Upper lobe of left lung (tissue), 6 donors: ENCODE measurements around the gene CLBA1. TPM values are rescaled to one million over a fixed set of nuclear protein-coding genes. Genes with fewer than 3 reads are reported as not detected.
"Not testable (repeated sequence)": the region's sequence is repeated elsewhere in the genome, so short reads cannot be mapped to it uniquely, and the experiment has no call there.

Source experiments
- ATAC-seq, 2 donors: fragments of 200-7000 bp; cut with Tn5 transposase; one replicate each; pipeline ENCODE4 v1.9.1; 2022; ENCODE audit warnings: mild to moderate bottlenecking in 2 of 2, moderate library complexity in 2 of 2; ENCODE audit not compliant: low FRiP score in 2 of 2
- DNase-seq, 2 donors: peaks; one replicate each; pipeline ENCODE4 v3.0.0-alpha.2; 2019 to 2020
- H3K27ac ChIP-seq, 4 donors: fragments of 200-600 bp; sonication (generic); one replicate each; pipeline ENCODE4 v1.5.1; 2016 to 2019
- H3K27me3 ChIP-seq, 4 donors: fragments of 200-600 bp; sonication (generic); one replicate each; pipeline ENCODE4 v1.5.1; 2017 to 2019
- H3K36me3 ChIP-seq, 4 donors: fragments of 200-600 bp; sonication (generic); one replicate each; pipeline ENCODE4 v1.5.1; 2016 to 2019
- H3K4me1 ChIP-seq, 4 donors: fragments of 200-600 bp; sonication (generic); one replicate each; pipeline ENCODE4 v1.5.1; 2018 to 2019
- H3K4me3 ChIP-seq, 4 donors: fragments of 200-600 bp; sonication (generic); one replicate each; pipeline ENCODE4 v1.5.1; 2017 to 2019; ENCODE audit warnings: mild to moderate bottlenecking in 2 of 4, moderate library complexity in 1 of 4
- H3K9me3 ChIP-seq, 4 donors: fragments of 200-600 bp; sonication (generic); one replicate each; pipeline ENCODE4 v1.5.1; 2018 to 2019
- CTCF ChIP-seq, 6 experiments: fragments of 450-650 bp in 4 of 6; fragments of 200-600 bp in 2 of 6; sonication (generic) in 2 of 6; IDR thresholded peaks; one replicate each; pipeline ENCODE4 v1.5.1; 2016 to 2019; ENCODE audit warnings: antibody characterized with exemption in 6 of 6
- EP300 ChIP-seq, 4 donors: sonication (generic); formaldehyde crosslinking; IDR thresholded peaks; one replicate each; pipeline ENCODE4 v1.5.1; 2017; ENCODE audit warnings: antibody characterized with exemption in 4 of 4, control low read depth in 2 of 4
- POLR2A ChIP-seq, 4 donors: fragments of 450-650 bp; IDR thresholded peaks; one replicate each; pipeline ENCODE4 v1.5.1; 2016 to 2017; ENCODE audit warnings: antibody characterized with exemption in 4 of 4, mild to moderate bottlenecking in 2 of 4
- POLR2AphosphoS5 ChIP-seq, 2 donors: sonication (generic); formaldehyde crosslinking; IDR thresholded peaks; one replicate each; pipeline ENCODE4 v1.5.1; 2017; ENCODE audit warnings: antibody characterized with exemption in 2 of 2
- WGBS, 2 donors: methylation state at CpG; one replicate each; pipeline ENCODE4 v1.1.5; 2017 to 2018; 5-methylcytosine and 5-hydroxymethylcytosine counted together
- total RNA-seq, 6 donors: library from RNA; depleted of rRNA in 4 of 6; stranded (reverse); fragments of >200 nt in 4 of 6; gene quantifications; one replicate each; pipeline versions ENCODE4 v1.1.0 to v1.2.1, GENCODE V29; 2016 to 2021
- donor health status: DM: no; HTN: no; CAD: no; lungs with moderate emphysema.
- donor health status: DM: no; HTN: yes; CAD: no; lungs with severe emphysema.

Gene CLBA1
- total RNA-seq, 6 donors from 2014 or later = 11.1 to 44.0 (median 13.3) TPM

DNA sequence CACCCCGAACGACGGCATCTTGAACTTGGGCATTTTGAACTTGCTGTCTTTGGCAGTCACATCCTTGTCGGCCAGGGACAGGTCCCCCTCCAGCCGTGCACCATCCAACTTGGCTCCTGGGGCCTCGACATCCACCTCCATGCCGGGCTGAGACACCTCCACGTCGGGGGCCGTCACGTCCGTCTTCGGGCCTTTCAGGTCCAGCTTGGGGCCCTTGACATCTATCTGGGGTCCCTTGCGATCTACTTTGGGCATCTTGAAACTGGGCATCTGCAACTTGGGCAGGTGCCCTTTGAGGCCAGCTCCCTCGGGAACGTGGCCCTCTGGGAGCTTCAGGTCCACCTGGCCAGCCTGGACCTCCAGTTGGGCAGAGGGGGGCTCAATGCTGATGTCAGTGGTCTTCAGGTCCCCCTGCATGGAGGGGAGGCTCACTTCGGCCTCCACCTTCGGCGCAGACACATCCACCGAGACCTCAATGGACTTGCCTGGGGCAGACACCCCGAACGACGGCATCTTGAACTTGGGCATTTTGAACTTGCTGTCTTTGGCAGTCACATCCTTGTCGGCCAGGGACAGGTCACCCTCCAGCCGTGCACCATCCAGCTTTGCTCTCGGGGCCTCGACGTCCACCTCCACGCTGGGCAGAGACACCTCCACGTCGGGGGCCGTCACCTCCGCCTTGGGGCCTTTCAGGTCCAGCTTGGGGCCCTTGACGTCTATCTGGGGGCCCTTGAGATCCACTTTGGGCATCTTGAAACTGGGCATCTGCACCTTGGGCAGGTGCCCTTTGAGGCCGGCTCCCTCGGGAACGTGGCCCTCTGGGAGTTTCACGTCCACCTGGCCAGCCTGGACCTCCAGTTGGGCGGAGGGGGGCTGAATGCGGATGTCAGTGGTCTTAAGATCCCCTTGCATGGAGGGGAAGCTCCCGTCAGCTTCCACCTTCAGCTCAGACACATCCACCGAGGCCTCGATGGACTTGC, 39.3 kb upstream of the CLBA1 start:
- peak in 1 of 2 donors; percentile 71 for DNase-seq
- H3K27ac ChIP-seq, H3K4me3 ChIP-seq, ATAC-seq, H3K36me3 ChIP-seq, H3K9me3 ChIP-seq, H3K27me3 ChIP-seq, H3K4me1 ChIP-seq: not testable (repeated sequence)
- WGBS, 2 donors = 81 to 90% methylated on average over 17 to 43 of the region's 43 CpGs

- H3K4me1 ChIP-seq, H3K4me3 ChIP-seq, ATAC-seq, H3K27me3 ChIP-seq, H3K9me3 ChIP-seq, H3K36me3 ChIP-seq, H3K27ac ChIP-seq: not testable (repeated sequence)
- DNase-seq = peak in 1 of 2 donors; percentile 58
- WGBS, 2 donors = 89 to 100% methylated on average over 5 to 13 of the region's 13 CpGs
These were observed 38.4 kb upstream of the CLBA1 start for GRCh38 chr14:104947201-104947600.

DNA sequence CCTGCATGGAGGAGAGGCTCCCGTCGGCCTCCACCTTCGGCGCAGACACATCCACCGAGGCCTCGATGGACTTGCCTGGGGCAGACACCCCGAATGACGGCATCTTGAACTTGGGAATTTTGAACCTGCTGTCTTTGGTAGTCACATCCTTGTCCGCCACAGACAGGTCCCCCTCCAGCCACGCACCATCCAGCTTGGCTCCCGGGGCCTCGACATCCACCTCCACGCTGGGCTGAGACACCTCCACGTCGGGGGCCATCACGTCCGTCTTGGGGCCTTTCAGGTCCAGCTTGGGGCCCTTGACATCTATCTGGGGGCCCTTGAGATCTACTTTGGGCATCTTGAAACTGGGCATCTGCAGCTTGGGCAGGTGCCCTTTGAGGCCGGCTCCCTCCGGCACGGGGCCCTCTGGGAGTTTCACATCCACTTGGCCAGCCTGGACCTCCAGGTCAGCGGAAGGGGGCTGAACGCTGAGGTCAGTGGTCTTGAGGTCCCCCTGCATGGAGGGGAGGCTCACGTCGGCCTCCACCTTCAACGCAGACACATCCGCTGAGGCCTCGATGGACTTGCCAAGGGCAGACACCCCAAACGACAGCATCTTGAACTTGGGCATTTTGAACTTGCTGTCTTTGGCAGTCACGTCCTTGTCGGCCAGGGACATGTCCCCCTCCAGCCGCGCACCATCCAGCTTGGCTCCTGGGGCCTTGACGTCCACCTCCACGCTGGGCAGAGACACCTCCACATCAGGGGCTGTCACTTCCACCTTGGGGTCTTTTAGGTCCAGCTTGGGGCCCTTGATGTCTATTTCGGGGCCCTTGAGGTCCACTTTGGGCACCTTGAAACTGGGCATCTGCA, 37.5 kb upstream of the CLBA1 start:
- not testable (repeated sequence) for H3K9me3 ChIP-seq, H3K27ac ChIP-seq, H3K27me3 ChIP-seq, H3K4me1 ChIP-seq, H3K36me3 ChIP-seq, H3K4me3 ChIP-seq, ATAC-seq
- 91 to 95% methylated on average over 20 to 35 of the region's 35 CpGs for WGBS, 2 donors
- DNase-seq = peak in 1 of 2 donors; percentile 66

- Histone ChIP-seq H3K4me1 (no peaks in the 10 kb centered on the region), H3K9me3 (no peaks in the 10 kb centered on the region), H3K4me3 (no peak overlapping the region), H3K36me3 (no peaks in the 10 kb centered on the region), H3K27me3 (no peaks in the 10 kb centered on the region), H3K27ac (no peak overlapping the region)
- DNase-seq (no peak), ATAC-seq (no peak)
- WGBS, 2 donors = 91 to 100% methylated on average over 5 to 11 of the region's 11 CpGs
- TF ChIP-seq POLR2AphosphoS5 (IDR thresholded peaks at IDR 0.05) (no peak), CTCF (IDR thresholded peaks at IDR 0.05) (no peak), POLR2A (IDR thresholded peaks at IDR 0.05) (no peak), EP300 (IDR thresholded peaks at IDR 0.05) (no peak)
These were observed 36.9 kb upstream of the CLBA1 start for GRCh38 chr14:104948736-104949031.

DNA sequence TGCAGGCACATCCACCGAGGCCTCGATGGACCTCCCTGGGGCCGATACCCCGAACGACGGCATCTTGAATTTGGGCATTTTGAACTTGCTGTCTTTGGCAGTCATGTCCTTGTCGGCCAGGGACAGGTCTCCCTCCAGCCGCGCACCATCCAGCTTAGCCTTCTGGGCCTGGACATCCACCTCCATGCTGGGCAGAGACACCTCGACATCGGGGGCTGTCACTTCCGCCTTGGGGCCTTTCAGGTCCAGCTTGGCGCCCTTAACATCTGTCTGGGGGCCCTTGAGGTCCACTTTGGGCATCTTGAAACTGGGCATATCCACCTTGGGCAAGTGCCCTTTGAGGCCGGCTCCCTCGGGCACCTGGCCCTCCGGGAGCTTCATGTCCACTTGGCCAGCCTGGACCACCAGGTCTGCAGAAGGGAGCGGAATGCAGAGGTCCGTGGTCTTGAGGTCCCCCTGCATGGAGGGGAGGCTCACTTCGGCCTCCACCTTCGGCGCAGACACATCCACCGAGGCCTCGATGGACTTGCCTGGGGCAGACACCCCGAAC, 36.1 kb upstream of the CLBA1 start:
- WGBS, 2 donors = 89 to 93% methylated on average over 13 to 20 of the region's 24 CpGs
- not testable (repeated sequence) for H3K27me3 ChIP-seq, H3K4me3 ChIP-seq, H3K36me3 ChIP-seq, H3K27ac ChIP-seq, H3K9me3 ChIP-seq, ATAC-seq, H3K4me1 ChIP-seq
- DNase-seq = peak in 1 of 2 donors; percentile 63

- WGBS, 2 donors = 86 to 90% methylated on average over 12 to 17 of the region's 17 CpGs
- Histone ChIP-seq H3K27me3 (no peaks in the 10 kb centered on the region), H3K27ac (no peak overlapping the region), H3K4me1 (no peaks in the 10 kb centered on the region), H3K4me3 (no peak overlapping the region), H3K9me3 (no peaks in the 10 kb centered on the region), H3K36me3 (no peaks in the 10 kb centered on the region)
- no peak for DNase-seq
- ATAC-seq = no peak
- TF ChIP-seq CTCF (IDR thresholded peaks at IDR 0.05) = no peak
- no peak for TF ChIP-seq POLR2A (IDR thresholded peaks at IDR 0.05)
- TF ChIP-seq EP300 (IDR thresholded peaks at IDR 0.05) = no peak
These were observed 35.6 kb upstream of the CLBA1 start for GRCh38 chr14:104950021-104950420.

DNA sequence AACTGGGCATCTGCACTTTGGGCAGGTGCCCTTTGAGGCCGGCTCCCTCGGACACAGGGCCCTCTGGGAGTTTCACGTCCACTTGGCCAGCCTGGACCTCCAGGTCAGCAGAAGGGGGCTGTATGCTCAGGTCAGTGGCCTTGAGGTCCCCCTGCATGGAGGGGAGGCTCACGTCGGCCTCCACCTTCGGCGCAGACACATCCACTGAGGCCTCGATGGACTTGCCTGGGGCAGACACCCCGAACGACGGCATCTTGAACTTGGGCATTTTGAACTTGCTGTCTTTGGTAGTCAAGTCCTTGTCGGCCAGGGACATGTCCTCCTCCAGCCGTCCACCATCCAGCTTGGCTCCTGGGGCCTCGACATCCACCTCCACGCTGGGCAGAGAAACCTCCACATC, 34.9 kb upstream of the CLBA1 start:
- H3K4me1 ChIP-seq, H3K27ac ChIP-seq, H3K4me3 ChIP-seq, ATAC-seq, DNase-seq, H3K9me3 ChIP-seq, H3K36me3 ChIP-seq, H3K27me3 ChIP-seq: not testable (repeated sequence)
- 82 to 85% methylated on average over 13 to 15 of the region's 15 CpGs for WGBS, 2 donors

- not testable (repeated sequence) for H3K27ac ChIP-seq, H3K4me3 ChIP-seq, H3K9me3 ChIP-seq, H3K36me3 ChIP-seq, H3K4me1 ChIP-seq, ATAC-seq, H3K27me3 ChIP-seq
- DNase-seq = peak in 1 of 2 donors; percentile 66
- 84 to 96% methylated on average over 17 to 28 of the region's 28 CpGs for WGBS, 2 donors
These were observed 33.5 kb upstream of the CLBA1 start for GRCh38 chr14:104951863-104952657.
